ENCODE results near the gene STOML3.

GRCh38 chr13:38957794-38958592 lies 32.6 kb downstream of the STOML3 start:
- TF ChIP-seq POLR2AphosphoS5 (IDR thresholded peaks at IDR 0.05; ENCODE audit: borderline replicate concordance, low read depth, low read length) (no peak), EZH2 (IDR thresholded peaks at IDR 0.05) (no peak), FOXP2 (optimal IDR thresholded peaks at IDR 0.05; ENCODE audit: control extremely low read depth, extremely low read length, insufficient read depth) (no peak)
